Measurements from ENCODE around the gene CENPE.

DNA sequence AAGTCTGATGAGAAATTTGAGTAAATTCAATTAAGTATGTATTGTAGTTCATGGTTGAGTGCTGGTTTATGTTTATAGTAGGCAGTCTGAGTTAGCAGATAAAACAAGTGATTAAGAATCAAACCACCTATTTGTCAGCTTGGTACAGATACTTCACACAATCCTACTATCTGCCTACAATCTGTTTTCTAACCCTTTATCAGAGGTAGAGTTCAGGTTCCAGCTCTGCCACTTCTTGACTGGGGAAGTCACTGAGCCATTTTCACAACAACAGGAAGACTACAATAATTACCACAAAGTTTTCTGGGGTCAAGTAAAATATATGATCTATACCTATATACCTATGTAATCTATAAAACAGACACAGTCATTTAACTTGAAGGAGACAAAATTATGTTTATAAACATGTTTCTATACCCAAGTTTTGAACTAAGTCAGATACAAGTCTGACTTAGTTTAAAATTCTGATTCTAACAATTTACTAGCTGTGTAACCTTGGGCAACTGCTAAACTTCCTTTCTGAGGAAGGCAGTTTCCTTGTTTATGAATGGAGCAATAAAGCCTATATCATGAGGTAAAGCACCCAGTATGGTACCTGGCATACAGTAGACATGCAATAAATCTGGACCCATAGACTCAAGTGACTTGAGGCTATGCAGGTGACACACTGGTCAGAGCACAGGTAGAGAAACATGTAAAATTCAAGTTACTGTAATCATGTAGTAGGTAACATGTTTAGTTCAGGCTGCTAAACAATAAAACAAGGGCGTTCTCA is 61.3 kb downstream of the CENPE start:
- TF ChIP-seq, protein P1, sequence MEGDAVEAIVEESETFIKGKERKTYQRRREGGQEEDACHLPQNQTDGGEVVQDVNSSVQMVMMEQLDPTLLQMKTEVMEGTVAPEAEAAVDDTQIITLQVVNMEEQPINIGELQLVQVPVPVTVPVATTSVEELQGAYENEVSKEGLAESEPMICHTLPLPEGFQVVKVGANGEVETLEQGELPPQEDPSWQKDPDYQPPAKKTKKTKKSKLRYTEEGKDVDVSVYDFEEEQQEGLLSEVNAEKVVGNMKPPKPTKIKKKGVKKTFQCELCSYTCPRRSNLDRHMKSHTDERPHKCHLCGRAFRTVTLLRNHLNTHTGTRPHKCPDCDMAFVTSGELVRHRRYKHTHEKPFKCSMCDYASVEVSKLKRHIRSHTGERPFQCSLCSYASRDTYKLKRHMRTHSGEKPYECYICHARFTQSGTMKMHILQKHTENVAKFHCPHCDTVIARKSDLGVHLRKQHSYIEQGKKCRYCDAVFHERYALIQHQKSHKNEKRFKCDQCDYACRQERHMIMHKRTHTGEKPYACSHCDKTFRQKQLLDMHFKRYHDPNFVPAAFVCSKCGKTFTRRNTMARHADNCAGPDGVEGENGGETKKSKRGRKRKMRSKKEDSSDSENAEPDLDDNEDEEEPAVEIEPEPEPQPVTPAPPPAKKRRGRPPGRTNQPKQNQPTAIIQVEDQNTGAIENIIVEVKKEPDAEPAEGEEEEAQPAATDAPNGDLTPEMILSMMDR (IDR thresholded peaks at IDR 0.05), result no peak
- TF ChIP-seq EP300 (IDR thresholded peaks at IDR 0.05) (no peak), POLR2A (IDR thresholded peaks at IDR 0.05) (no peak)

Data from tibial nerve (tissue), 4 donors.